Hepatocyte (in vitro differentiated cells): ENCODE data around the gene NUDT22.

Experiments used
- EZH2 ChIP-seq: fragments of 200-600 bp; sonication (generic); IDR thresholded peaks from 2 replicates; pipeline ENCODE4 v1.6.1; 2016; ENCODE audit warnings: antibody characterized with exemption, mild to moderate bottlenecking, borderline replicate concordance
- TF ChIP-seq, protein P1 (sequence below): fragments of 200-600 bp; sonication (generic); IDR thresholded peaks from 2 replicates; pipeline ENCODE4 v1.5.1; 2016; ENCODE audit warnings: antibody characterized with exemption, mild to moderate bottlenecking; ENCODE audit not compliant: poor library complexity

DNA sequence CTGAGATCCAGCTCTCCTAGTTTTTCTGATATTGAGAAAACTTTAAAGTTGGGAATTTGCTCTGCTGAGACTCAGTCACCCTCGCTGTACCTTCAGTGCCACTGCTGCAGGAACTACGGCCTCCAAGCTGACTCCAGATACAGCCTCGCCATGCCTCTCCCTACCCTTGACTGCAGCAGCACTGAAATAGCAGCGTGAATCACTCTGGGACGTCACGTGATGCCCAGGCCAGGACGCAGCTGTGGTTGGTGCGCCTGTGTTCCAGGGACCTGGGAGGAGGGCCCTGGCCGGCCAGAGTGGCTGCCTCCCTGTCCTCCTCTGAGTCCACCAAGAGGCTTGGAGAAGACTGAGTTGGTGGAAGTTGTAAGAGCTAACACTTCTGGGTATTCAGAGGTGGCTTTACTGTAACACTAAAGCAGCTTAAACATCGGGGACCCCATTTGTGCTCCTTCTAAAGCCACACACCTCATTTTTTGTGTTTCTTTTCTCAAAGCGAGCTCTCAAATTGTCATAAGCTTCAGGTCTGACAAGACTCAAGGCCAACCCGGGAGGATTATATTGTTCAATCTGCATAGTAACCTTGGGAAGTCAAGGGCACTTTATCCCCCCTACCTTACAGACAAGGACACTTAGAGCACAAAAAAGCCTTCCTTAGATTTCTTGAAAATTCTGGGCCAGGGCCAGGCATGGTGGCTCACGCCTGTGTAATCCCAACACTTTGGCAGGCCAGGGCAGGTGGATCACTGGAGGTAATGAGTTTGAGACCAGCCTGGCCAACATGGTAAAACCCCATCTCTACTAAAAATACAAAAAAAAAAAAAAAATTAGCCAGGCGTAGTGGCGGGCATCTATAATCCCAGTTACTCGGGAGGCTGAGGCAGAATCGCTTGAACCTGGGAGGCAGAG, 44.3 kb upstream of the NUDT22 start:
- TF ChIP-seq, protein P1, sequence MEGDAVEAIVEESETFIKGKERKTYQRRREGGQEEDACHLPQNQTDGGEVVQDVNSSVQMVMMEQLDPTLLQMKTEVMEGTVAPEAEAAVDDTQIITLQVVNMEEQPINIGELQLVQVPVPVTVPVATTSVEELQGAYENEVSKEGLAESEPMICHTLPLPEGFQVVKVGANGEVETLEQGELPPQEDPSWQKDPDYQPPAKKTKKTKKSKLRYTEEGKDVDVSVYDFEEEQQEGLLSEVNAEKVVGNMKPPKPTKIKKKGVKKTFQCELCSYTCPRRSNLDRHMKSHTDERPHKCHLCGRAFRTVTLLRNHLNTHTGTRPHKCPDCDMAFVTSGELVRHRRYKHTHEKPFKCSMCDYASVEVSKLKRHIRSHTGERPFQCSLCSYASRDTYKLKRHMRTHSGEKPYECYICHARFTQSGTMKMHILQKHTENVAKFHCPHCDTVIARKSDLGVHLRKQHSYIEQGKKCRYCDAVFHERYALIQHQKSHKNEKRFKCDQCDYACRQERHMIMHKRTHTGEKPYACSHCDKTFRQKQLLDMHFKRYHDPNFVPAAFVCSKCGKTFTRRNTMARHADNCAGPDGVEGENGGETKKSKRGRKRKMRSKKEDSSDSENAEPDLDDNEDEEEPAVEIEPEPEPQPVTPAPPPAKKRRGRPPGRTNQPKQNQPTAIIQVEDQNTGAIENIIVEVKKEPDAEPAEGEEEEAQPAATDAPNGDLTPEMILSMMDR: no peak
- TF ChIP-seq EZH2: no peak
